ENCODE measurements around the gene CTIF. TPM values are rescaled to one million over a fixed set of nuclear protein-coding genes. Genes with fewer than 3 reads are reported as not detected.
"Not testable (repeated sequence)": the region's sequence is repeated elsewhere in the genome, so short reads cannot be mapped to it uniquely, and the experiment has no call there.

The CTIF gene
- 61.7 TPM for polyA plus RNA-seq (2013, experiment 1 of 2; ENCODE audit: insufficient read length)
- polyA plus RNA-seq (2013, experiment 2 of 2; ENCODE audit: insufficient read length): 61.3 TPM

- DNase-seq: peak; percentile 98
Measured at GRCh38 chr18:48538531-48539405, at the start of gene CTIF. TSS of gene CTIF (plus strand) at chr18:48539031. CDS start at chr18:48619566, 80,535 bp downstream.

- DNase-seq: peak; percentile 56
Measured at GRCh38 chr18:48490641-48491293, 48.1 kb upstream of the CTIF start.

- DNase-seq: no peak
Measured at GRCh38 chr18:48492880-48493279, 46.0 kb upstream of the CTIF start.

- no peak for DNase-seq
Measured at GRCh38 chr18:48493434-48494230, 45.2 kb upstream of the CTIF start.

GRCh38 chr18:48497863-48498262, 41.0 kb upstream of the CTIF start:
- DNase-seq: no peak

- no peak for DNase-seq
Measured at GRCh38 chr18:48500517-48500916, 38.3 kb upstream of the CTIF start.

GRCh38 chr18:48502906-48503305, 35.9 kb upstream of the CTIF start:
- DNase-seq: no peak

- no peak for DNase-seq
Measured at GRCh38 chr18:48504819-48505218, 34.0 kb upstream of the CTIF start.

- not testable (repeated sequence) for DNase-seq
Measured at GRCh38 chr18:48506983-48507568, 31.8 kb upstream of the CTIF start.

GRCh38 chr18:48512498-48512897, 26.3 kb upstream of the CTIF start:
- DNase-seq: not testable (repeated sequence)

GRCh38 chr18:48514786-48515185, 24.0 kb upstream of the CTIF start:
- DNase-seq: no peak

- DNase-seq: no peak
Measured at GRCh38 chr18:48517048-48517447, 21.8 kb upstream of the CTIF start.

- DNase-seq: no peak
Measured at GRCh38 chr18:48519431-48520100, 19.3 kb upstream of the CTIF start.

GRCh38 chr18:48521723-48522122, 17.1 kb upstream of the CTIF start:
- DNase-seq: no peak

GRCh38 chr18:48525671-48526070, 13.2 kb upstream of the CTIF start:
- DNase-seq: no peak

GRCh38 chr18:48527461-48527860, 11.4 kb upstream of the CTIF start:
- DNase-seq: no peak

GRCh38 chr18:48528861-48529260, 10.0 kb upstream of the CTIF start:
- DNase-seq: no peak

- peak; percentile 93 for DNase-seq
Measured at GRCh38 chr18:48529796-48530195, 9.0 kb upstream of the CTIF start.

GRCh38 chr18:48530399-48531081, 8.3 kb upstream of the CTIF start:
- no peak for DNase-seq

- DNase-seq: no peak
Measured at GRCh38 chr18:48531082-48531403, 7.8 kb upstream of the CTIF start.

- DNase-seq: no peak
Measured at GRCh38 chr18:48531908-48532307, 6.9 kb upstream of the CTIF start.

Data from fibroblast of skin of abdomen (primary cell).